Common myeloid progenitor, CD34-positive (primary cell): ENCODE data around the gene NPPA.
A peak's percentile ranks its signal among the peaks of the same experiment; 100 is the strongest.

Experiments used
- CTCF ChIA-PET: fragments of 350-600 bp; sonication (Branson Sonifier 250); formaldehyde crosslinking; loops from one replicate; lab custom pipeline; 2021; ENCODE audit warnings: antibody characterized with exemption; lab: Charles Lee
- POLR2A ChIA-PET: fragments of 350-600 bp; sonication (Branson Sonifier 250); formaldehyde crosslinking; loops from one replicate; lab custom pipeline; 2021; ENCODE audit warnings: antibody characterized with exemption; lab: Charles Lee
- DNase-seq, 3 donors: peaks; one replicate each; pipeline versions ENCODE4 v3.0.0 to v3.0.0-alpha.2; 2013
- H3K27ac ChIP-seq, 2 experiments: 1 replicate in 1 of 2; 2 replicates in 1 of 2; pipeline ENCODE4 v1.7.0; 2013; ENCODE audit warnings: inconsistent platforms in 2 of 2, low read length in 2 of 2, mild to moderate bottlenecking in 2 of 2, low read depth in 1 of 2, moderate library complexity in 1 of 2; ENCODE audit not compliant: severe bottlenecking in 2 of 2, insufficient read depth in 1 of 2, poor library complexity in 1 of 2
- H3K27me3 ChIP-seq, 5 experiments: replicated peaks in 2 of 5; 1 replicate in 3 of 5; 2 replicates in 2 of 5; pipeline versions ENCODE4 v1.6.1 to v1.7.0; 2013; ENCODE audit warnings: low read length in 4 of 5, mild to moderate bottlenecking in 2 of 5, moderate library complexity in 2 of 5, inconsistent platforms in 1 of 5; ENCODE audit not compliant: insufficient read depth in 5 of 5, control insufficient read depth in 4 of 5
- H3K36me3 ChIP-seq, 4 experiments: 1 replicate in 2 of 4; 2 replicates in 2 of 4; pipeline versions ENCODE4 v1.6.1 to v1.7.0; 2013; ENCODE audit warnings: low read length in 3 of 4, control low read depth in 1 of 4, mild to moderate bottlenecking in 1 of 4; ENCODE audit not compliant: control insufficient read depth in 4 of 4, insufficient read depth in 4 of 4
- H3K4me1 ChIP-seq, 4 experiments: 1 replicate in 3 of 4; 2 replicates in 1 of 4; pipeline versions ENCODE4 v1.6.1 to v1.7.1; 2013; ENCODE audit warnings: low read length in 3 of 4, mild to moderate bottlenecking in 3 of 4, control low read depth in 1 of 4, inconsistent platforms in 1 of 4, moderate library complexity in 1 of 4; ENCODE audit not compliant: control insufficient read depth in 4 of 4, insufficient read depth in 4 of 4; ENCODE audit errors: control extremely low read depth in 1 of 4
- H3K4me3 ChIP-seq, 7 experiments: 1 replicate in 4 of 7; 2 replicates in 3 of 7; pipeline versions ENCODE4 v1.5.1 to v1.7.0; 2013; ENCODE audit warnings: mild to moderate bottlenecking in 7 of 7, low read length in 6 of 7, moderate library complexity in 6 of 7, inconsistent platforms in 2 of 7, low read depth in 2 of 7, control low read depth in 1 of 7; ENCODE audit not compliant: insufficient read depth in 4 of 7, control insufficient read depth in 1 of 7; ENCODE audit errors: extremely low read depth in 1 of 7
- H3K9me3 ChIP-seq, 5 experiments: 1 replicate in 4 of 5; 2 replicates in 1 of 5; pipeline versions ENCODE4 v1.6.1 to v1.7.1; 2013; ENCODE audit warnings: low read length in 4 of 5, mild to moderate bottlenecking in 2 of 5, inconsistent platforms in 1 of 5, low read depth in 1 of 5, moderate library complexity in 1 of 5; ENCODE audit not compliant: control insufficient read depth in 4 of 5, insufficient read depth in 2 of 5; ENCODE audit errors: control extremely low read depth in 1 of 5
- WGBS: methylation state at CpG from one replicate; pipeline ENCODE4 v1.1.5; 2013; ENCODE audit not compliant: insufficient coverage; 5-methylcytosine and 5-hydroxymethylcytosine counted together

Gene NPPA

GRCh38 chr1:11838349-11839272, 9.0 kb downstream of the NPPA start:
- Histone ChIP-seq H3K27me3 (no peaks in the 10 kb centered on the region), H3K4me1 (peaks cover 8 to 37% (median 33%) of the 10 kb centered on the region in 4 experiments), H3K36me3 (peaks cover 9 to 93% (median 62%) of the 10 kb centered on the region in 4 experiments), H3K9me3 (no peaks in the 10 kb centered on the region), H3K4me3 (no peak overlapping the region), H3K27ac (no peak overlapping the region)
- peak; percentile 56 to 78 (median 70) for DNase-seq
- POLR2A ChIA-PET = interaction anchor here (0.9 to 6.3 kb wide), 3 partner anchors 33 to 71 kb away, joined by 3 to 41 read pairs (median 4); partner anchors contain the start of genes CLCN6 and MTHFR
- WGBS = 71% methylated on average over 39 of the region's 40 CpGs
- CTCF ChIA-PET = interaction anchor here (0.6 to 10.1 kb wide), 20 partner anchors 9 to 188 kb away, joined by 3 to 97 read pairs (median 3); no protein-coding TSS in a partner anchor

DNA sequence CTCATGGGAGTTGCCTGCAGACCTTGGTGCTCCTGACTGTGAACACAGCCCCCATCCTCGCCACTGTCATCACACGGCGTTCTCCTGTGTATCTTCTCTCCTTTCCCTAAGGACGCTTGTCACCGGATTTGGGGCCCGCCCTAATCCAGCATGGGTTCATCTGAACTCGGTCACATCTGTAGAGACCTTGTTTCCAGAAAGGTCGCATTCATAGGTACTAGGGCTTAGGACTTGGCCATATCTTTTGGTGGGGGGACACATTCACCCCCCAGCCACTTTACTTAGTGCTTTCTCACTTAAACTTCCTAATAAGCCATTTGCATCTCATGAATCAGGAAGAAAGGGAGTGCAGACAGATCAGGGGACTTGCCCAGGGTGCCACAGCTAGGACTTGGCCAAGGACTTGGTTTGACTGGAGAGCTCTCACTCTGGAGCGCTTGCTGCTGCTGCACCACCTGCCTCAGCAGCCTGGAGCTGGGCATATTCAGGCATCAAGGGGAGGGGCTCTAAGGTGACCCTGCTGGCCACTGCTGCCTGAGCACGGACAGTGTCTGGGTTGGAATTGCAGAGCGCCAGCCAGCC, 9.7 kb downstream of the NPPA start:
- Histone ChIP-seq H3K9me3 (no peaks in the 10 kb centered on the region), H3K36me3 (peaks cover 9 to 97% (median 66%) of the 10 kb centered on the region in 4 experiments), H3K27ac (no peak overlapping the region), H3K27me3 (no peaks in the 10 kb centered on the region), H3K4me3 (no peak overlapping the region), H3K4me1 (peaks cover 5 to 31% (median 25%) of the 10 kb centered on the region in 4 experiments)
- WGBS = 93% methylated on average over 11 of the region's 11 CpGs
- ChIA-PET POLR2A (interaction anchor here (0.9 to 6.3 kb wide), 3 partner anchors 32 to 72 kb away, joined by 3 to 41 read pairs (median 4); partner anchors contain the start of genes CLCN6 and MTHFR), CTCF (interaction anchor here (0.6 to 10.1 kb wide), 20 partner anchors 10 to 189 kb away, joined by 3 to 97 read pairs (median 4); no protein-coding TSS in a partner anchor)
- no peak for DNase-seq

GRCh38 chr1:11836955-11837766, 10.4 kb downstream of the NPPA start:
- no peak overlapping the region for H3K27ac ChIP-seq

DNA sequence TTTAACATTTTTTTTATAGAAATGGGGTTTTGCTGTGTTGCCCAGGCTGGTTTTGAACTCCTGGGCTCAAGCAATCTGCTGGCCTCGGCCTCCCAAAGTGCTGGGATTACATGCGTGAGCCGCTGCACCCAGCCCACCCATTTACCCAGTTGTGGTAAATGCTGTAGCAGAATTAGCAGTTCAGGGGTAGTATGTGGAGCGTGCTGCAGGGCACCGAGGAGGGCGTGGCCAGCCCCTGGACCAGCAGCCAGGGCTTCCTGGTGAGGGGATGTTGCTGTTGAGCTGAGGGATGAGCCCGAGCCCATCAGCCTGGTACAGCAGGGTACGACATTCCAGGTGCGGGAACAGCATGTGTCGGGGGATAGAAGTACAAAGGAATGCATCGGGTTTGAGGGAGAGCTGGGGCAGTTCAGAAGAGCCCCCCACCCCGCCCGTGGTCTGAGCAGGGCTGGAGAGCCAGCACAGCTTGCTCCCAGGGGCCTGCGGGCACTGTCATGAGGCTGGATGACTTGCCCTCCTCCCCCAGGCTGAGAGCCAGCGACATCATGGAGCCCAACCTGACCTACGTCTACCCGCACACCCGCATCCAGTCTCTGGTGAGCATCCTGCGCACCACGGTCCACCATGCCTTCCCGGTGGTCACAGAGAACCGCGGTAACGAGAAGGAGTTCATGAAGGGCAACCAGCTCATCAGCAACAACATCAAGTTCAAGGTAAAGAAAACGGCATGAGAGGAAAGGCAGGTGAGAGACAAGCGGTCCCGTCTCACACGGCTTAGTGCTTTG, 11.9 kb downstream of the NPPA start:
- CTCF ChIA-PET = interaction anchor here (0.6 to 10.1 kb wide), 3 partner anchors 18 to 408 kb away, joined by 3 to 97 read pairs (median 3); no protein-coding TSS in a partner anchor
- Histone ChIP-seq H3K27me3 (no peaks in the 10 kb centered on the region), H3K4me1 (peaks cover 0 to 8% (median 4%) of the 10 kb centered on the region in 4 experiments), H3K4me3 (no peak overlapping the region), H3K9me3 (no peaks in the 10 kb centered on the region), H3K36me3 (peaks cover 9 to 91% (median 68%) of the 10 kb centered on the region in 4 experiments), H3K27ac (no peak overlapping the region)
- DNase-seq = no peak
- POLR2A ChIA-PET = no interaction called here
- WGBS = 98% methylated on average over 19 of the region's 28 CpGs

More at GRCh38 chr1:11836955-11837766, 10.4 kb downstream of the NPPA start:
- ChIA-PET CTCF (interaction anchor here (0.9 to 10.1 kb wide), 12 partner anchors 18 to 144 kb away, joined by 3 to 97 read pairs (median 4); no protein-coding TSS in a partner anchor), POLR2A (interaction anchor here (6.3 kb wide), 1 partner anchor 71 kb away, joined by 41 read pairs; no protein-coding TSS in a partner anchor)
- Histone ChIP-seq H3K4me3 (no peak overlapping the region), H3K9me3 (no peaks in the 10 kb centered on the region), H3K36me3 (peaks cover 9 to 98% (median 69%) of the 10 kb centered on the region in 4 experiments), H3K4me1 (peaks cover 3 to 24% (median 18%) of the 10 kb centered on the region in 4 experiments), H3K27me3 (no peaks in the 10 kb centered on the region)
- DNase-seq = no peak
- 97% methylated on average over 26 of the region's 36 CpGs for WGBS

GRCh38 chr1:11833900-11834299, 13.7 kb downstream of the NPPA start:
- Histone ChIP-seq H3K27ac (no peak overlapping the region), H3K36me3 (peaks cover 8 to 87% (median 67%) of the 10 kb centered on the region in 4 experiments), H3K4me3 (no peak overlapping the region), H3K4me1 (no peaks in the 10 kb centered on the region), H3K27me3 (no peaks in the 10 kb centered on the region), H3K9me3 (no peaks in the 10 kb centered on the region)
- WGBS = 97% methylated on average over 12 of the region's 13 CpGs
- ChIA-PET POLR2A (no interaction called here), CTCF (no interaction called here)
- DNase-seq = no peak

GRCh38 chr1:11833497-11833896, 14.1 kb downstream of the NPPA start:
- Histone ChIP-seq H3K36me3 (peaks cover 8 to 88% (median 69%) of the 10 kb centered on the region in 4 experiments), H3K4me1 (no peaks in the 10 kb centered on the region), H3K27me3 (no peaks in the 10 kb centered on the region), H3K9me3 (no peaks in the 10 kb centered on the region), H3K4me3 (no peak overlapping the region), H3K27ac (no peak overlapping the region)
- POLR2A ChIA-PET = no interaction called here
- 92% methylated on average over 6 of the region's 8 CpGs for WGBS
- CTCF ChIA-PET = no interaction called here
- DNase-seq = no peak
